Measurements from ENCODE around the gene TLCD1. TPM values are rescaled to one million over a fixed set of nuclear protein-coding genes. Genes with fewer than 3 reads are reported as not detected.

TLCD1 gene
- total and polyA plus RNA-seq, 2 experiments from 2014 or later: 26.5 to 47.0 TPM

- TF ChIP-seq EZH2phosphoT487 (IDR thresholded peaks at IDR 0.05; ENCODE audit: unreplicated experiment): no peak
- H3K79me2 ChIP-seq (replicated peaks; ENCODE audit: insufficient read depth): peaks cover 41% of the 10 kb centered on the region
- H3K27ac Mint-ChIP-seq: peak overlapping the region; percentile 86
- no peak overlapping the region; the same call in 1 of the 2 replicates for H2AFZ ChIP-seq
- no peaks in the 10 kb centered on the region for H3K27me3 ChIP-seq (ENCODE audit: insufficient read depth)
- H3K36me3 Mint-ChIP-seq (ENCODE audit: low read depth): peaks cover 50% of the 10 kb centered on the region
- H3K4me3 ChIP-seq: peak overlapping the region; percentile 72
- peaks cover 20% of the 10 kb centered on the region for H3K27me3 Mint-ChIP-seq (ENCODE audit: insufficient read depth, low read depth, poor library complexity)
- no peaks in the 10 kb centered on the region for H3K9me3 Mint-ChIP-seq
- DNase-seq (ENCODE audit: low spot score) (no peak), ATAC-seq (no peak)
- peak overlapping the region; percentile 99 for H3K27ac ChIP-seq (ENCODE audit: low read depth)
- H3K4me2 ChIP-seq: peak overlapping the region; percentile 91
- H3F3A ChIP-seq (replicated peaks; ENCODE audit: low read depth): peaks cover 48% of the 10 kb centered on the region
- H4K20me1 ChIP-seq (replicated peaks; ENCODE audit: insufficient read depth): peaks cover 5% of the 10 kb centered on the region; the same call in 1 of the 2 replicates
- H3K36me3 ChIP-seq (ENCODE audit: insufficient read depth): peaks cover 13% of the 10 kb centered on the region; the same call in 1 of the 2 replicates
- H3K4me1 Mint-ChIP-seq: peaks cover 31% of the 10 kb centered on the region
- H3K4me3 Mint-ChIP-seq: peak overlapping the region; percentile 97
- H3K4me1 ChIP-seq (ENCODE audit: insufficient read depth): peaks cover 24% of the 10 kb centered on the region
- no peaks in the 10 kb centered on the region for H3K9me2 ChIP-seq (ENCODE audit: insufficient read depth)
Observed at GRCh38 chr17:28712705-28713415, 13.2 kb downstream of the TLCD1 start.

- Mint-ChIP-seq H3K36me3 (ENCODE audit: low read depth) (peaks cover 54% of the 10 kb centered on the region), H3K4me3 (peak overlapping the region; percentile 97), H3K27ac (peak overlapping the region; percentile 97), H3K27me3 (ENCODE audit: insufficient read depth, low read depth, poor library complexity) (peaks cover 23% of the 10 kb centered on the region), H3K9me3 (no peaks in the 10 kb centered on the region; the same call in 2 of the 3 replicates), H3K4me1 (peaks cover 37% of the 10 kb centered on the region)
- DNase-seq (ENCODE audit: low spot score): peak; percentile 83
- peak overlapping the region; percentile 72 for H3K4me3 ChIP-seq
- peaks cover 30% of the 10 kb centered on the region for H3K4me1 ChIP-seq (ENCODE audit: insufficient read depth)
- peaks cover 53% of the 10 kb centered on the region for H3F3A ChIP-seq (replicated peaks; ENCODE audit: low read depth)
- no peaks in the 10 kb centered on the region for H3K9me2 ChIP-seq (ENCODE audit: insufficient read depth)
- H3K27ac ChIP-seq (ENCODE audit: low read depth): peak overlapping the region; percentile 99
- TF ChIP-seq STAT1 (IDR thresholded peaks at IDR 0.05; ENCODE audit: unreplicated experiment): no peak
- TF ChIP-seq CTCF (conservative IDR thresholded peaks at IDR 0.05; ENCODE audit: low read depth in 2 of 2): 0 out of 4 replicates have a peak, but pooled peaks of 1 of the 2 experiments have one; percentile 10
- peak; percentile 42 for ATAC-seq
- no peaks in the 10 kb centered on the region for H3K27me3 ChIP-seq (ENCODE audit: insufficient read depth)
- H3K36me3 ChIP-seq (ENCODE audit: insufficient read depth): peaks cover 13% of the 10 kb centered on the region; the same call in 1 of the 2 replicates
- peak overlapping the region; percentile 80 for H2AFZ ChIP-seq
- H3K4me2 ChIP-seq: peak overlapping the region; percentile 91
- peaks cover 39% of the 10 kb centered on the region for H3K79me2 ChIP-seq (replicated peaks; ENCODE audit: insufficient read depth)
- peaks cover 10% of the 10 kb centered on the region; the same call in 1 of the 2 replicates for H4K20me1 ChIP-seq (replicated peaks; ENCODE audit: insufficient read depth)
Observed at GRCh38 chr17:28712032-28712704, 13.9 kb downstream of the TLCD1 start.

GRCh38 chr17:28711723-28712031 lies 14.4 kb downstream of the TLCD1 start, which contains the start of gene PROCA1:
Gene PROCA1, minus strand, starts transcription at chr17:28711888. Its CDS starts 228 bp downstream, at chr17:28711660.
- Mint-ChIP-seq H3K36me3 (ENCODE audit: low read depth) (peaks cover 54% of the 10 kb centered on the region), H3K4me3 (peak within 1 kb of the TSS; percentile 97), H3K27ac (peak within 1 kb of the TSS; percentile 99), H3K9me3 (no peaks in the 10 kb centered on the region; the same call in 2 of the 3 replicates), H3K4me1 (peaks cover 38% of the 10 kb centered on the region), H3K27me3 (ENCODE audit: insufficient read depth, low read depth, poor library complexity) (peaks cover 23% of the 10 kb centered on the region)
- peak; percentile 46 for ATAC-seq
- Histone ChIP-seq H2AFZ (peak within 1 kb of the TSS; percentile 80), H3K9me2 (ENCODE audit: insufficient read depth) (no peaks in the 10 kb centered on the region), H3K79me2 (replicated peaks; ENCODE audit: insufficient read depth) (peaks cover 34% of the 10 kb centered on the region), H3K4me1 (ENCODE audit: insufficient read depth) (peaks cover 32% of the 10 kb centered on the region), H3K36me3 (ENCODE audit: insufficient read depth) (peaks cover 13% of the 10 kb centered on the region; the same call in 1 of the 2 replicates), H3K27me3 (ENCODE audit: insufficient read depth) (no peaks in the 10 kb centered on the region), H3K4me2 (peak within 1 kb of the TSS; percentile 91), H3K27ac (ENCODE audit: low read depth) (peak within 1 kb of the TSS; percentile 100), H4K20me1 (replicated peaks; ENCODE audit: insufficient read depth) (peaks cover 10% of the 10 kb centered on the region; the same call in 1 of the 2 replicates), H3F3A (replicated peaks; ENCODE audit: low read depth) (peaks cover 53% of the 10 kb centered on the region), H3K4me3 (peak within 1 kb of the TSS; percentile 72)
- DNase-seq (ENCODE audit: low spot score): peak; percentile 81
- TF ChIP-seq ZNF114 (CRISPR knock-in tag; IDR thresholded peaks at IDR 0.05): no peak
- no peak for TF ChIP-seq ZNF331 (CRISPR knock-in tag; IDR thresholded peaks at IDR 0.05; ENCODE audit: low read depth)
- no peak for TF ChIP-seq ETS1 (IDR thresholded peaks at IDR 0.05)

Measured in GM23338 (cell line).